GM21367 (cell line): Measurements from ENCODE around the gene IQCN.
A peak's percentile ranks its signal among the peaks of the same experiment; 100 is the strongest.

Source experiments
- ATAC-seq: cut with Tn5 transposase; IDR thresholded peaks from one replicate; pipeline ENCODE4 v1.9.1; 2021; ENCODE audit not compliant: unreplicated experiment

IQCN gene, protein sequence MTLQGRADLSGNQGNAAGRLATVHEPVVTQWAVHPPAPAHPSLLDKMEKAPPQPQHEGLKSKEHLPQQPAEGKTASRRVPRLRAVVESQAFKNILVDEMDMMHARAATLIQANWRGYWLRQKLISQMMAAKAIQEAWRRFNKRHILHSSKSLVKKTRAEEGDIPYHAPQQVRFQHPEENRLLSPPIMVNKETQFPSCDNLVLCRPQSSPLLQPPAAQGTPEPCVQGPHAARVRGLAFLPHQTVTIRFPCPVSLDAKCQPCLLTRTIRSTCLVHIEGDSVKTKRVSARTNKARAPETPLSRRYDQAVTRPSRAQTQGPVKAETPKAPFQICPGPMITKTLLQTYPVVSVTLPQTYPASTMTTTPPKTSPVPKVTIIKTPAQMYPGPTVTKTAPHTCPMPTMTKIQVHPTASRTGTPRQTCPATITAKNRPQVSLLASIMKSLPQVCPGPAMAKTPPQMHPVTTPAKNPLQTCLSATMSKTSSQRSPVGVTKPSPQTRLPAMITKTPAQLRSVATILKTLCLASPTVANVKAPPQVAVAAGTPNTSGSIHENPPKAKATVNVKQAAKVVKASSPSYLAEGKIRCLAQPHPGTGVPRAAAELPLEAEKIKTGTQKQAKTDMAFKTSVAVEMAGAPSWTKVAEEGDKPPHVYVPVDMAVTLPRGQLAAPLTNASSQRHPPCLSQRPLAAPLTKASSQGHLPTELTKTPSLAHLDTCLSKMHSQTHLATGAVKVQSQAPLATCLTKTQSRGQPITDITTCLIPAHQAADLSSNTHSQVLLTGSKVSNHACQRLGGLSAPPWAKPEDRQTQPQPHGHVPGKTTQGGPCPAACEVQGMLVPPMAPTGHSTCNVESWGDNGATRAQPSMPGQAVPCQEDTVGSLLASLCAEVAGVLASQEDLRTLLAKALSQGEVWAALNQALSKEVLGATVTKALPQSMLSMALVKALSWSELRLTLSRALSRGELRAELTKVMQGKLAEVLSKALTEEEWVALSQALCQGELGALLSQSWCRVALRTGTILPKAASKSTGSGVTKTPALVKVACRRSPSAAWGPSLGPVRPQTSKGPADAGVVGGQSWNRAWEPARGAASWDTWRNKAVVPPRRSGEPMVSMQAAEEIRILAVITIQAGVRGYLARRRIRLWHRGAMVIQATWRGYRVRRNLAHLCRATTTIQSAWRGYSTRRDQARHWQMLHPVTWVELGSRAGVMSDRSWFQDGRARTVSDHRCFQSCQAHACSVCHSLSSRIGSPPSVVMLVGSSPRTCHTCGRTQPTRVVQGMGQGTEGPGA (N-terminal part only)

GRCh38 chr19:18274219-18274780, at the start of gene IQCN:
TSS of gene IQCN (minus strand) at chr19:18274452. CDS start at chr19:18269478, 4,974 bp downstream.
- no peak for ATAC-seq

GRCh38 chr19:18322759-18323460, 48.7 kb upstream of the IQCN start, which contains the start of gene LSM4:
TSS of gene LSM4 (minus strand) at chr19:18323076. CDS start at chr19:18323020, 56 bp downstream.
- ATAC-seq: peak; percentile 77

DNA sequence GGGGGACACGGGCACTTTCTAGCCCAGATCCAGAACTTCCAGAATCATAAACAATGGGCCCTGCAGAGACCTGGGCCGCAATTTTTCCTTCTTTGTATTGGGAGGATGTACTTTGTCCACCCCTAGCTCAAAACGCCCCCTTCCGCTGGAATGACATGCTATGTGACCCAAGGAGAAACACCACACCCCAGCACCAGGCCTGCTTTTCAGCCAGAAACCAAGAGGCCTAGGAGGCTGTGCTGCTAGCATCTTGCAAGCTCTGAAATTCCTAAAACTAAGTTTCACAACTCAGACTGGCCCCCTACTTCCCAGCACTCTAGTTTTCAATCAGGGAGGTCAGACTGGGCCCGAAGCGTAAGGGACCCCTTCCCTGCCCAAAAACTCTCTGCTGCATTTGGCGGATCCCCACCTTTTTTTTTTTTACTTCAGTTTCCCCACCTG, 48.1 kb upstream of the IQCN start:
- no peak for ATAC-seq

- no peak for ATAC-seq
These were observed 47.5 kb upstream of the IQCN start for GRCh38 chr19:18321734-18322102.

DNA sequence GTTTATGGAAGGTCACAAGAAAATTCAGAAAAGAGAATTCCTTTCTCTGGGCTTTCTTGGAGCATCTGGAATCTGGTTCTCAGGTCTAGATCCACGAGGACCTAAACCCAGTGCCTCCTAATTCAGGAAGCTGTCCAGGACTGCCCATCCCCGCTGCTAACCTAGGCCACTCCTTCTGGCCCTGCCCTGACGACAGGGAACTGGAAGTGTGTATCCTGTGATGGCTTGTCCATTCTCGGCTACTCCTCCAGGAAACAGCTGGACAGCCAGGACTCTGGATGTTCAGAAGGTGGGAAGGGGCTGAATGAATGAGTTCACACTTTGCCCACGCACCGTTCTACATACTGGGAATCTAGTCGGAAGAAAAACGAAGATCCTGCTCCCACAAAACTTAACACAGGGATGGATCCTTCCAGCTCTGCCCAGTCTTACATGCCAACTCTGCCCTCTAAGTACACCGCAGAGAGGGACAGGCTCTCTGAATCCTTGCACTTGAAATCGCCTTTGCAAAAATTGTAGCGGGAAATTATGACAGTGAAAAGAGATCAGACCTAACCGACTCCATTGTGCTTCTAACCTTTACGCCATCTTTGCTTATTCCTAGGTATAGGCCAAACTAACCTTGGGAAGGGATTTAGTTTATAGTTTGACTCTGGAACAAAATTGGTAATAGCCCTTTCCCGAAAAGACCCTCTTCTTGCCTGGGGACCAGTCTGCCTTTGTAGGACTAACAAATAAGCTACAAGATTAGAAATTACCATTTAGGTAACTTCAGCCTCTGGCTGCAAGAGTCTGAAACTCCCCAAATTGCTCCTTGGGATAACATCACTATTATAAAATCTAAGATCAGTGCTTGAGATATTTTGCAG, 46.8 kb upstream of the IQCN start:
- ATAC-seq: no peak

- ATAC-seq: no peak
These were observed 45.4 kb upstream of the IQCN start for GRCh38 chr19:18319591-18320135.

DNA sequence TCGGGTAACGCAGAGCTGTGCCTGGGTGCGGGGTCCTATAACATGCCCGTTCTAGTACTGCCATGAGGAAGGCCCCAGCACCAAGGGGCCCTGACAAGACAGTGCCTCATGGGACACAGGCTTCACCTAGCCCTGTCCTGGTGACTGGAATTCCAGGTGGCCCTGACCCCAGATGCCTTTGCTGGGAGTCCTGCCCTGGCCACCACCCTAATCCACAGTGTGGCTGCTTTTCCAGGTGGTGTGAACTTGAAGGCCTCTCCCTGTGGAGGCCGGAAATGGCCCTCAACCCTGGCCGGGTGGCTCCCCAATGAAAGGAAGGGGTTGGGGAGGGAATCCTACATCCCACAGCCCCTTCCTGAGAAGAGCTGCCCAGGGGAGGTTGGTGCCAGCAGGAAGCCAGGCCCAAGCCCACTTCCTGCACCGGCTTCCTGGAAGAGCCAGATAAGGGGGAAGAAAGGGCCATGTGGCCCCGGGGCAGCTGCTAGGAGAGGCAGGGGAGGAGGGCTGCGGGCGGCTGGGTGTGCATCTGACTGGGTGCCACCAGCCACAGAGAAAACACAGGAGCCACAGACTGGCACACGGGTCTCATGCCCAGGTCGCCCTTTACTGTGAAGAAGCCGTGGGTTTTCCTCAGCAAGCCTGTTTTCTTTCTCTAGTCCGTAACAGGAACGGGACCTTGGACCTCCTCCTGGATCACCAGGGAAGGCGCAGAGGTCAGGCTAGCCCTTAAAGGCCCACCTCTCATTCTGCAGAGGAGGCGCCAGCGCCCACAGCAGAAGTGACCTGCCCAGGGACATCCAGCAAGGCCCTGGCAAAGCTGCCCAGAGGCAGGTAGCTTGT, 43.9 kb upstream of the IQCN start:
- no peak for ATAC-seq

DNA sequence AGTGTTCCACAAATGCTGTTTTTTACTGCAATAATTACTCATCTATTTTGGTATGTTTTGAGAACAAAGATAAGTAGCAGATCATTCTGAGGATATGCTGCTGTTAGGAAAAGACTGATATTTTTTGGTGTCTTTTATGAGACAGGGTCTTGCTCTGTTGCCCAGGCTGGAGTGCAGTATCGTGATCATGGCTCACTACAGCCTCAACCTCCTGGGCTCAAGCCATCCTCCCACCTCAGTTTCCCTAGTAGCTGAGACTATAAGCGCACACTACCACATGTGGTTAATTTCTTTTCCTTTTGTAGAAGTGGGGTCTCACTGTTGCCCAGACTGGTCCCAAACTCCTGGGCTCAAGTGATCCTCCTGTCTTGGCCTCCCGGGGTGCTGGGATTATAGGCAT, 39.1 kb upstream of the IQCN start:
- no peak for ATAC-seq

DNA sequence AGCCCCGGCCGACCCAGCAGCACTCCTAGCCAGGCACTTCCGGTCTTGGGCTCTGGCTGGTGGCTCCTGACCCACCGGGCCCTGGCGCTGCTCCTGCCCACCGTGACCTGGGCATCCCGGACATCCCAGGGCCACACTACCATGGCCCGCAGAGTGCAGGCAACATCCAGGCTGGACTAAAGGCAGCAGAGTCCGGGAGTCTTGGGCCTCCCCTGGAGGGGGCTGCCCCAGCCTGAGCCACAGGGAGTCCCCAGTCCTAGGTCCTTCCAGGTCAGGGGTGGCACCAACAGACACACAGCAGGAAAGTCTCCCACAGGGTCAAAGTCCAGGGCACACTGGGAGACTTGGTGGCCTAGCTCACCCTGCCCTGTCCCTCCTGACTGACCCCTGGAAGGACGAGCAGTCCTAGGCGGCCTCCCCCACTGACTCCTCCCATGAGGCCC, 37.9 kb upstream of the IQCN start:
- ATAC-seq: no peak

GRCh38 chr19:18311502-18312091, 37.3 kb upstream of the IQCN start:
- ATAC-seq: no peak

DNA sequence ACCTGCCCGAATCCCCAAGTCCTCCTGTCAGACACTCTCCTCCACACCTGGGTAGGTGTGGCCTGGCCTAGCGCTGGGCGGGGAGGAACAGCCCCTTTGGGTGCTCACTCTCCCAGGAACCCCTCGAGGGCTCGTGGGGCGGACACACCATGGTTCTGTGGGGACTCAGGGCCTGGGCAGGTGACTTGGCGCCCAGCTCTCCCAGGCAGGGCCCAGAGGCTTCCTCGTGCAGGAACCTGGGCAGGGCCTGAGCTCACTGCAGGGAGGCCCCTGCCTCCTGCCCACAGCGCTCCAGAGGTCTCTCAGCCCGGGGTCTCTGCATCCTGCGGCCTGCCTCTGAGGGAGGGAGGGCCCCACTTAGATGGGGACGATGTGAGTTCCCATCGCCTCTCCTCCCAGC, 36.7 kb upstream of the IQCN start:
- ATAC-seq: no peak

DNA sequence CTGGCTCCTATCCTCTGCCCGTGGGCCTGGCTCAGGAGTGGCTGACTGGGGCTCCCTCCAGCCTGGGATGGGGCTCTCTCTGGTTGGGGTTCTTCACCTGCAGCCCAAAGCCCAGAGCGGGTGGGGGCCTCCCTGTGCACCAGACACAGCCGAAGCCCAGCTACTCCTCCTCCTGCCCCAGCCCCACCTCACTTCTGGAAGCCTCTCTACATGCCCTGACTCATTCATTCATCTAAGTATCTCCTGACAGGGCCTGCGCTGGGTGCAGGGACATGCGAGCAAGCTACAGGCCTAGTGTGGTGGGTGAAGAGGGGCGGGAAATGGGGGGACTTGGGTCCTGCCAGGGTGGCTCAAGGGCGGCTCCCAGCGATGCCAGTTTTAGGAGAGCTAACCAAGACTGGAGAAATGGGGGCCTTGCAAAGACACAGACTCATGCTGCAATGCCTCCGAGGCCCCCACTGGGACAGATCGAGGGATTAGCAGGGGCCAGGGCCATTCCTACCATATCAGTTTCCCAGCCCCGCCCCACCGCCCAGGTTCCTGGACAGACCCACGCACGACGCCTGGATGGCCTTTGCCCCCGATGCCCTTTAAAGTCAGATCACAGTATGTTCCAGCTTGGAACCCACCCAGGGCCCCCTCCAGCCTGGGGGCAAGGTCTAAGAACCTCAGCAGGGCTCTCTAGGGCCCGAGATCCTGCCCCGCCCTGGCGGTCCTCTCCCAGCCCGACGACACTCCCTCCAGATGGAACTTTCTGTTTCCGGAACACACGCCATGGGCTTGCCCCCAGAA, 36.1 kb upstream of the IQCN start:
- ATAC-seq: no peak

- no peak for ATAC-seq
These were observed 35.3 kb upstream of the IQCN start for GRCh38 chr19:18309525-18310064.

- ATAC-seq: no peak
These were observed 34.7 kb upstream of the IQCN start for GRCh38 chr19:18308948-18309325.

GRCh38 chr19:18308051-18308947, 34.0 kb upstream of the IQCN start:
- no peak for ATAC-seq
